DOHH2 (cell line): Measurements from ENCODE around the gene ATXN7L1.
"Not testable (repeated sequence)": the region's sequence is repeated elsewhere in the genome, so short reads cannot be mapped to it uniquely, and the experiment has no call there.

ENCODE experiments used
- H3F3A ChIP-seq: fragments of 200-600 bp; sonication (generic), shearing (Covaris generic); 2 replicates; pipeline ENCODE4 v1.6.0; 2016; ENCODE audit warnings: antibody characterized with exemption, mild to moderate bottlenecking; ENCODE audit not compliant: control insufficient read depth, insufficient read depth
- H3K27ac ChIP-seq: fragments of 200-600 bp; sonication (generic); 2 replicates; pipeline ENCODE4 v1.5.1; 2014; ENCODE audit warnings: low read depth, mild to moderate bottlenecking, low read length, moderate library complexity
- H3K27me3 ChIP-seq: fragments of 200-600 bp; sonication (generic); 2 replicates; pipeline ENCODE4 v1.6.1; 2014; ENCODE audit warnings: mild to moderate bottlenecking, low read length, mixed read lengths; ENCODE audit not compliant: control insufficient read depth
- H3K36me3 ChIP-seq: fragments of 200-600 bp; sonication (generic); 2 replicates; pipeline ENCODE4 v1.6.1; 2014; ENCODE audit warnings: mild to moderate bottlenecking, low read length, moderate library complexity, mixed read lengths; ENCODE audit not compliant: control insufficient read depth
- H3K4me1 ChIP-seq: fragments of 200-600 bp; sonication (generic); 2 replicates; pipeline ENCODE4 v1.6.1; 2014; ENCODE audit warnings: mild to moderate bottlenecking, low read length, mixed read lengths; ENCODE audit not compliant: control insufficient read depth
- H3K4me2 ChIP-seq: fragments of 200-600 bp; sonication (generic); 2 replicates; pipeline ENCODE4 v1.6.0; 2014; ENCODE audit warnings: mild to moderate bottlenecking, low read length, moderate library complexity
- H3K4me3 ChIP-seq: fragments of 200-600 bp; sonication (generic); 2 replicates; pipeline ENCODE4 v1.5.1; 2014; ENCODE audit warnings: mild to moderate bottlenecking, low read length, mixed read lengths
- H3K79me2 ChIP-seq: fragments of 200-600 bp; sonication (generic); 2 replicates; pipeline ENCODE4 v1.6.1; 2014; ENCODE audit warnings: mild to moderate bottlenecking, low read length, mixed read lengths; ENCODE audit not compliant: control insufficient read depth
- H3K9me2 ChIP-seq: fragments of 200-600 bp; sonication (generic); replicated peaks from 2 replicates; pipeline ENCODE4 v1.6.1; 2014; ENCODE audit warnings: mild to moderate bottlenecking, low read length, mixed read lengths; ENCODE audit not compliant: control insufficient read depth
- H3K9me3 ChIP-seq: fragments of 200-600 bp; sonication (generic); 2 replicates; pipeline ENCODE4 v1.6.1; 2014; ENCODE audit warnings: antibody characterized with exemption, low read length, mixed read lengths; ENCODE audit not compliant: control insufficient read depth, insufficient read depth
- H4K20me1 ChIP-seq: fragments of 200-600 bp; sonication (generic); 2 replicates; pipeline ENCODE4 v1.6.0; 2014; ENCODE audit warnings: low read depth, mild to moderate bottlenecking, antibody characterized with exemption, low read length, moderate library complexity; ENCODE audit not compliant: control insufficient read depth, insufficient read depth
- EZH2phosphoT487 ChIP-seq: fragments of 200-600 bp; sonication (generic); IDR thresholded peaks from 2 replicates; pipeline ENCODE4 v1.6.1; 2017; ENCODE audit warnings: borderline replicate concordance, mild to moderate bottlenecking, antibody characterized with exemption, low read length, moderate library complexity, mixed read lengths
- TF ChIP-seq, protein P1 (sequence below): fragments of 200-600 bp; sonication (generic); IDR thresholded peaks from one replicate; pipeline ENCODE4 v1.5.1; 2014; ENCODE audit warnings: antibody characterized with exemption, mild to moderate bottlenecking, low read depth, low read length; ENCODE audit not compliant: poor library complexity, severe bottlenecking

Gene ATXN7L1

GRCh38 chr7:105699568-105700236 is 176.7 kb downstream of the ATXN7L1 start:
- Histone ChIP-seq H3K27me3 (no peaks in the 10 kb centered on the region), H3K79me2 (no peaks in the 10 kb centered on the region), H3K9me3 (no peaks in the 10 kb centered on the region), H3K4me2 (no peak overlapping the region), H4K20me1 (no peaks in the 10 kb centered on the region), H3K4me3 (no peak overlapping the region), H3K36me3 (no peaks in the 10 kb centered on the region), H3K27ac (no peak overlapping the region), H3F3A (no peaks in the 10 kb centered on the region), H3K9me2 (no peaks in the 10 kb centered on the region), H3K4me1 (no peaks in the 10 kb centered on the region)
- TF ChIP-seq, protein P1, sequence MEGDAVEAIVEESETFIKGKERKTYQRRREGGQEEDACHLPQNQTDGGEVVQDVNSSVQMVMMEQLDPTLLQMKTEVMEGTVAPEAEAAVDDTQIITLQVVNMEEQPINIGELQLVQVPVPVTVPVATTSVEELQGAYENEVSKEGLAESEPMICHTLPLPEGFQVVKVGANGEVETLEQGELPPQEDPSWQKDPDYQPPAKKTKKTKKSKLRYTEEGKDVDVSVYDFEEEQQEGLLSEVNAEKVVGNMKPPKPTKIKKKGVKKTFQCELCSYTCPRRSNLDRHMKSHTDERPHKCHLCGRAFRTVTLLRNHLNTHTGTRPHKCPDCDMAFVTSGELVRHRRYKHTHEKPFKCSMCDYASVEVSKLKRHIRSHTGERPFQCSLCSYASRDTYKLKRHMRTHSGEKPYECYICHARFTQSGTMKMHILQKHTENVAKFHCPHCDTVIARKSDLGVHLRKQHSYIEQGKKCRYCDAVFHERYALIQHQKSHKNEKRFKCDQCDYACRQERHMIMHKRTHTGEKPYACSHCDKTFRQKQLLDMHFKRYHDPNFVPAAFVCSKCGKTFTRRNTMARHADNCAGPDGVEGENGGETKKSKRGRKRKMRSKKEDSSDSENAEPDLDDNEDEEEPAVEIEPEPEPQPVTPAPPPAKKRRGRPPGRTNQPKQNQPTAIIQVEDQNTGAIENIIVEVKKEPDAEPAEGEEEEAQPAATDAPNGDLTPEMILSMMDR: no peak
- no peak for TF ChIP-seq EZH2phosphoT487

GRCh38 chr7:105698531-105698930 is 177.9 kb downstream of the ATXN7L1 start:
- Histone ChIP-seq H3K36me3 (no peaks in the 10 kb centered on the region), H3K4me3 (no peak overlapping the region), H3K27ac (no peak overlapping the region), H3K4me1 (no peaks in the 10 kb centered on the region), H3F3A (no peaks in the 10 kb centered on the region), H3K27me3 (peaks cover 3% of the 10 kb centered on the region; the same call in 1 of the 2 replicates), H4K20me1 (no peaks in the 10 kb centered on the region), H3K79me2 (no peaks in the 10 kb centered on the region), H3K4me2 (no peak overlapping the region), H3K9me2 (no peaks in the 10 kb centered on the region), H3K9me3 (no peaks in the 10 kb centered on the region)
- no peak for TF ChIP-seq EZH2phosphoT487
- TF ChIP-seq, protein P1: no peak

- H3K4me2 ChIP-seq: no peak overlapping the region
These were observed 178.6 kb downstream of the ATXN7L1 start for GRCh38 chr7:105697753-105698152.

GRCh38 chr7:105697169-105697568 is 179.2 kb downstream of the ATXN7L1 start:
- H3K79me2 ChIP-seq, H3K9me3 ChIP-seq, H3K4me2 ChIP-seq, H3K27me3 ChIP-seq, H3K9me2 ChIP-seq, H4K20me1 ChIP-seq, H3K36me3 ChIP-seq, H3K27ac ChIP-seq, H3K4me3 ChIP-seq, H3F3A ChIP-seq, H3K4me1 ChIP-seq: not testable (repeated sequence)

More at GRCh38 chr7:105697753-105698152, 178.6 kb downstream of the ATXN7L1 start:
- Histone ChIP-seq H3F3A (no peaks in the 10 kb centered on the region), H4K20me1 (no peaks in the 10 kb centered on the region), H3K27ac (no peak overlapping the region), H3K9me3 (no peaks in the 10 kb centered on the region), H3K4me1 (peaks cover 2% of the 10 kb centered on the region), H3K36me3 (no peaks in the 10 kb centered on the region), H3K79me2 (no peaks in the 10 kb centered on the region), H3K4me3 (no peak overlapping the region), H3K27me3 (peaks cover 9% of the 10 kb centered on the region; the same call in 1 of the 2 replicates), H3K9me2 (no peaks in the 10 kb centered on the region)
- TF ChIP-seq, protein P1: no peak
- TF ChIP-seq EZH2phosphoT487: no peak
